Fibroblast of skin of right biceps (primary cell): Measurements from ENCODE around the gene GATAD2B.

Experiments
- DNase-seq: peaks from one replicate; pipeline ENCODE4 v3.0.0-alpha.2; 2013

GATAD2B gene

GRCh38 chr1:153922972-153923925, at the start of gene GATAD2B:
Gene GATAD2B (minus strand): TSS chr1:153922972. CDS start chr1:153828347, 94,625 bp downstream.
- DNase-seq: peak; percentile 100

- no peak for DNase-seq
These were observed 47.6 kb upstream of the GATAD2B start for GRCh38 chr1:153970346-153970745.

- DNase-seq: no peak
These were observed 46.2 kb upstream of the GATAD2B start for GRCh38 chr1:153968972-153969371.

GRCh38 chr1:153968408-153968807, 45.6 kb upstream of the GATAD2B start:
- DNase-seq: no peak

GRCh38 chr1:153968000-153968363, 45.2 kb upstream of the GATAD2B start:
- no peak for DNase-seq

GRCh38 chr1:153967107-153967999, 44.6 kb upstream of the GATAD2B start, which contains the start of gene CREB3L4:
Gene CREB3L4 (plus strand): TSS chr1:153967902. CDS start chr1:153968526, 624 bp downstream.
- peak; percentile 98 for DNase-seq

- DNase-seq: peak; percentile 57
These were observed 41.1 kb upstream of the GATAD2B start for GRCh38 chr1:153963850-153964331.

- peak; percentile 97 for DNase-seq
These were observed 40.5 kb upstream of the GATAD2B start, which contains the start of gene SLC39A1 for GRCh38 chr1:153963030-153963849. Gene SLC39A1 (minus strand): TSS chr1:153963537. CDS start chr1:153962715, 822 bp downstream.

- DNase-seq: peak; percentile 61
These were observed 39.6 kb upstream of the GATAD2B start for GRCh38 chr1:153962088-153963029.

GRCh38 chr1:153961421-153961820, 38.6 kb upstream of the GATAD2B start:
- no peak for DNase-seq

GRCh38 chr1:153960206-153960605, 37.4 kb upstream of the GATAD2B start:
- DNase-seq: no peak

- DNase-seq: no peak
These were observed 36.7 kb upstream of the GATAD2B start for GRCh38 chr1:153959454-153959853.

- no peak for DNase-seq
These were observed 36.1 kb upstream of the GATAD2B start for GRCh38 chr1:153958961-153959260.

- DNase-seq: peak; percentile 98
These were observed 35.6 kb upstream of the GATAD2B start, which contains the start of gene CRTC2 for GRCh38 chr1:153958111-153958960. Gene CRTC2 (minus strand): TSS chr1:153958612. CDS start chr1:153958497, 115 bp downstream.

GRCh38 chr1:153957744-153958110, 35.0 kb upstream of the GATAD2B start:
- DNase-seq: no peak

- DNase-seq: no peak
These were observed 34.4 kb upstream of the GATAD2B start for GRCh38 chr1:153956997-153957715.

GRCh38 chr1:153954826-153955225, 32.1 kb upstream of the GATAD2B start:
- DNase-seq: no peak

- DNase-seq: no peak
These were observed 31.1 kb upstream of the GATAD2B start for GRCh38 chr1:153953859-153954365.

GRCh38 chr1:153951801-153952200, 29.0 kb upstream of the GATAD2B start:
- DNase-seq: no peak
